Nasal cavity respiratory epithelium epithelial cell of viscerocranial mucosa (primary cell): ENCODE measurements around the gene DNAJC25. TPM values are rescaled to one million over a fixed set of nuclear protein-coding genes. Genes with fewer than 3 reads are reported as not detected.

Source experiments
- total RNA-seq: library from RNA; depleted of rRNA; stranded (reverse); fragments of >200 nt; gene quantifications from 2 replicates; pipeline ENCODE4 v1.2.3, GENCODE V29; 2014

DNAJC25 gene
- 7.2 and 9.5 TPM in 2 replicates for total RNA-seq

DNA sequence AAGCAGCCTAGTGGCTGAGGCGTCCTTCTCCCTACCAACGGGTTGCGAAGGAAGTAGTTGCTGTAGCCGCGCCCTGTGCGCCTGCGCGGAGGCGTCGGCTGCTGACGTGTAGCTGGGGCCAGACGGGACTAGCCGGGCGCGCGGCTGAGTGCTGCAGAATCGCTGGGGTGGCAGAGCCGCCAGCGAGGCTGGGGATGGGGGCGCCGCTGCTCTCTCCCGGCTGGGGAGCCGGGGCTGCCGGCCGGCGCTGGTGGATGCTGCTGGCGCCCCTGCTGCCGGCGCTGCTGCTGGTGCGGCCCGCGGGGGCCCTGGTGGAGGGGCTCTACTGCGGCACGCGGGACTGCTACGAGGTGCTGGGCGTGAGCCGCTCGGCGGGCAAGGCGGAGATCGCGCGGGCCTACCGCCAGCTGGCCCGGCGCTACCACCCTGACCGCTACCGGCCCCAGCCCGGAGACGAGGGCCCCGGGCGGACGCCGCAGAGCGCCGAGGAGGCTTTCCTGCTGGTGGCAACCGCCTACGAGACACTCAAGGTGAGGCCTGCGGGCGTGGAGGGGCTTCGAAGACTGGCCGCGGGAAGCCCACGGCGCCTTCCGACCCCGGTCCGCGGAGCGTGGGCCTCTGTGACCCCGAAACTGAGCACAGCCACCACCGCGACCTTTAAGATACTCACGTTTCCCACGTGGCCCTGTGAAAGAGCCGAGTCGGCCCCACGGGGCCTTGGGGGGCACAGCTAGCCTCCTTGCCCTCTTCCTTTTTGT lies at the start of gene DNAJC25:
Gene DNAJC25, plus strand, starts transcription at position 121 of the 758 bp plus-strand sequence. Its CDS starts 74 bp downstream, at position 195.

DNA sequence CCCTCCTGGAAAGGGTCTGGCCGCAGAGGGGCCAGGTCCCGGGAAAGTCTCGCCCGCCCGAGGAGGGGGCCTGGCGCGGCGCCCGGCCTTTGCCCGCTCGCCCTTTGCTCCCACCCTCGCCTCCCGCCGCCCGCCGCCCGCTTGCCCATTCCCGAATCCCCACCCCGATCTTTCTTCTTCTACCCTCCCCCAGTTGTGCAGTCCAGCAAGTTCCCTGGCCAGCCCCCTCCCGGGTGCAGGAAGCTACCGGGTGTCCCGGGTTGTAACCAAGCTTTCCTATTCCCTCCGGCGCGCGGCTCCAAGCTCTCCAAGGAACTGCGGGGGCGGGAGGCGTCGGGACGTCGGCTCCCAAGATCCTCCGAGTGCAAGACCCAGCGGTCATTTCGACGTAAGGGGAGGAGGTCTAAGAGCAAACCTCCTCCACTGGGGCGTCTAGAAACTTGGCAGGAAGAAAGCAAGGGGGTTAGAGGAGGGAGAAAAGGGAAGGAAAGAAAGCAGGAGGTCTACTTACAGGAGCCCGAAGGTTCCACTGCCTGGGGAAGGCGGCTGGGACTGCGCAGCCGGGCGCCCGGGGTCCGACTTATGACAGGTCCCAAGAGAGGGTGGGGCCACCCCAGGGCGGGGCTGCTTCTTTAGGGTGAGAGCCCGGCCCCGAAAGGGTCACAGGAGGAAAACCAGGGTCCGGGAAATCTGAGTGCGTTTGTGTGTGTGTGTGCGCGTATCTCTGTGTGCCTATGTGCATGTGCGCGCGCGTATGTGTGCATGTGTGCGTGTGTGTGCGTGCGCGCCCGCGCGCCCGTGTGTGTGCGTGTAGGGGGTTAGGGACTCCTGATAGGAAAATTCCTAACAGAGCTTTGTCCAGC lies 31.8 kb upstream of the DNAJC25 start, which contains the start of gene PTGR1:
Gene PTGR1, minus strand, starts transcription at position 556 of the 863 bp plus-strand sequence. CDS start 2,225 bp downstream, outside the sequence.

GRCh38 chr9:111661150-111661801 lies 30.1 kb downstream of the DNAJC25 start, which contains the start of gene GNG10:
GNG10 (plus strand) TSS chr9:111661605; CDS start chr9:111661635, 30 bp downstream.

Other genes starting within 250 kb of the DNAJC25 start
- 140 and 189 TPM in 2 replicates for gene ECPAS, start 147.0 kb upstream of the DNAJC25 start, total RNA-seq
- gene ZNF483, start 106.2 kb upstream of the DNAJC25 start, total RNA-seq, result 0.78 and 1.4 TPM in 2 replicates
- 49.9 and 57.2 TPM in 2 replicates for gene PTGR1, start 31.7 kb upstream of the DNAJC25 start, total RNA-seq
- gene GNG10, start 30.3 kb downstream of the DNAJC25 start, total RNA-seq, result 30.0 and 33.5 TPM in 2 replicates
- under 0.01 and 0.07 TPM in 2 replicates for gene SHOC1, start 163.6 kb downstream of the DNAJC25 start, total RNA-seq